ENCODE measurements around the gene OR1M1.

Gene OR1M1

DNA sequence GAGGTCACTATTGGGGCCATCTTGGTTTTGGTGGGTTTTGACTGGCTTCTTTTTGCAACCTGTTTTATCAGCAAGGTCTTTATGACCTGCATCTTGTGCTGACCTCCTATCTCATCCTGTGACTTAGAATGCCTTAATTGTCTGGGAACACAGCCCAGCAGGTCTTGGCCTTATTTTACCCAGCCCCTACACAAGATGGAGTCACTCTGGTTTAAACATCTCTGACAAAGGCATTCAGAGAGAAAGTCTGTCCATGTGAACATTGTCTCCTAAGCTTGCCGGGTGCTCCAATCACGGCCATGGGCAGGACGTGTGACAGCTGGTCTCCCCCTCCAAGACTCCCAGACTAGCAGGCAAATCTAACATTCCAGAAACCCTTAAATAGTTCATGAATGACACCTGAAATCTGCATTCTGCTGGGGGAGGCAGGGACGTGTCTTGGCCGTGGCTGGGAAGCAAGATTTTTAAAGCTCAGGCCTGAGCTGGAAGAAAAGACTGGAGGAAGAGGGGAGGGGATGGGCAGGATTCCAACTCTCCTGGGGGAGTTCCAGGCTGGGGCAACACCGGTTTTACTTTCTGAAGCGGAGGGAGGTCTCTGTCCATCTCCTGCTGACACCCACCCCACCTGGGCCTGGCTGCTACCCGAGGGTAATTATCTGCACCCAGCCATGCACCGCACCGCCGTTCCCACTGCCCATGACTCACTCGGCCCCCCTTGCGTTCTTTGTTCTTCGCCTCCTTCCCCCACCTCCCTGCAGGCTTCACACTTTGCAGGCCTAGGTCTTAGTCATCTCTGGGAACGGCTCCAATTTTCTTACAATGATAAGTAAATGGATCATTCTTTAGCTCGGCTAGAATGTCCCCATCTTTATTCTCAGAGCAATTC lies 11.6 kb upstream of the OR1M1 start:
- no peak for DNase-seq

DNA sequence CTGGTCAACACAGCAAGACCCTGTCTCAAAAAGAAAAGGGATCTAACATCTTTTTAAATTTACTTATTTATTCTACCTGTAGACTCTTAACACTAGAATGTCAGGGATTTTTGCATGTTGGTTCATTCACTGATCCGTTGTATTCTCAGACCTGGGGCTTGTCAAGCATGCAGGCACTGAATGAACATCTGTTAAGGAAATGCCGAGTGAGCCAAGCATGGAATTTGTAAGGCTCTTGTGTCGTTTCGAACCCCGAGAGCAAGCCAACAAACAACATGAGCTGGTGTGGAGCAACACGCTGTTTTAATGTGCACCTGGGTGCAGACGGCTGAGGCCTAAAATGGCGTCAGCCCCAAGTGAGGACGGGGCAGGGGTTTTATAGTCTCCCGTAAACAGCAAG lies 10.0 kb upstream of the OR1M1 start:
- DNase-seq = no peak

DNA sequence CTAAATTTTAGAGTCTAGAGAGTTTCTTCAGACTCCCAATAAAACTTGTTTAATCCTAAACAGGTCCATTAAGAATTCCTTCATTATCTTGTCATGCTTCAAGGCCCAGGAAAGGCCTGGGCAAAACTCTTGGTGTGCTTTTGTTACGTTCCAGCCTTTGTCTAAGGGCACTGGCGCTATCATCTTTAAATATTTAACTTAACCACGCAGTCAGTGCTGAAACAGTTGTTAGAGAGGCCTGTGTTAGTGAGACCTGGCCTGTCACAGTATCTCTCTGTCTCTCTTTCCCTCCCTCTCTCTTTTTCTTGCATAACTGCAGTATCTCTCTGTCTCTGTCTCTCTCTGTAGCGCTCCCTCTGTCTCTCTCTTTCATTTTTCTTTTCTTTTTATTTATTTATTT lies 8.2 kb upstream of the OR1M1 start:
- no peak for DNase-seq

DNA sequence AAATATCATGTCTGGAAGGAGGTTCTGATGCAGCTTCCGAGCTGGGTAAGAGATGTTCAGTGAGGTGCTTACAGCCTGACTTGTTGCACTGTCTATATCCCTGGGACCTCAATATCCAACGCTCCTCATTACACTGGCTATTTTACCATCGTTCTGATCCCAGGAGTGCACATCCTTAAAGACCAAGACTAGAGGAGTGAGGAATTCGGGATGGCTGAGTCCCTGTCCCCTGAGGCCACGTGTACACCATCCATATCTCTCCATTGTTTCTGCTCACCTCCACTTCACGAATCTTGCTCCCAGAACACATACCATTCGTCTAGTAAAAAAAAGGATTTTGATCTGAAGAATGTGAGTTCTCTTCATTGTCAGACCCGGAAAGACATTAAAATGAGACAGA lies 20.5 kb downstream of the OR1M1 start, which contains the start of gene OR7G2:
OR7G2 (minus strand) TSS at position 101 of the 400 bp plus-strand sequence. CDS start 4,232 bp downstream, outside the sequence.
- no peak for DNase-seq

DNA sequence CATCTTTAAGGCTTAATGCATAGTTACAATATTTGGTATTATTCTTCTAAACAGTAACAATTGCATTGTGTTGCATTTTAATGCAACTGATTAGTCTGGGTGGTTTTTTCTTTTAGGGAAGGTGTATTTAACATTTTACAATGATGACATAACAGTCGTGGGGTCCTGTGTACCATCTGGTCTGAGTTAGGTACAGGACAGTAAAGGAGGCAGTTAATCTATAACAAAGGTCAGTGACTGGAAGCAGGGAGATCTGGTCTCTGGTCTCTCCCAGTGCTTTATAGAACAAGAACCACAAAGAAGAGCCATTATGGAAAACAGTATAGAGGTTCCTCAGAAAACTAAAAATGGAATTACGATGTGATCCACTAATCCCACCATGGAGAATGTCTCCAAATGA lies 23.1 kb downstream of the OR1M1 start:
- no peak for DNase-seq

DNA sequence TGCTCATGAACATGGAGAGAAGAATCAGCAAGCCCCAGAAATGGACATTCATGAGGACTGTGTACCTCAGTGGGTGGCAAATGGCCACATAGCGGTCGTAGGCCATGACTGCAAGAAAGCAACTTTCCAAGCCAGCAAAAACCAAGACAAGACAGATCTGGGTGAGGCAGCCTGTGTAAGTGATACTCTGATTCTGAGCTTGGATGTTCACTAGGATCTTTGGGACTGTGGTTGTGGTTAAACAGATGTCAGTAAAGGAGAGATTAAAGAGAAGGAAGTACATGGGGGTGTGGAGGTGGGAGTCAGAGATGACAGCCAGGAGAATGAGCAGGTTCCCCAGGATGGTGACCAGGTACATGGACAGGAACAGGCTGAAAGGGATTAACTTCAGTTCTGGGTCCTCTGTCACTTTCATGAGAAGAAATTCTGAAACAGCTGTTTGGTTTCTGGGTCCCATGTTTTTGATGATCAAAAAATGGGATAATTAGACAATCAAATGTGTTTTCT lies 28.5 kb downstream of the OR1M1 start, which contains the start of gene OR7G1:
OR7G1 (minus strand) TSS at position 457 of the 507 bp plus-strand sequence; CDS start at position 457, 0 bp downstream.
- no peak for DNase-seq

DNA sequence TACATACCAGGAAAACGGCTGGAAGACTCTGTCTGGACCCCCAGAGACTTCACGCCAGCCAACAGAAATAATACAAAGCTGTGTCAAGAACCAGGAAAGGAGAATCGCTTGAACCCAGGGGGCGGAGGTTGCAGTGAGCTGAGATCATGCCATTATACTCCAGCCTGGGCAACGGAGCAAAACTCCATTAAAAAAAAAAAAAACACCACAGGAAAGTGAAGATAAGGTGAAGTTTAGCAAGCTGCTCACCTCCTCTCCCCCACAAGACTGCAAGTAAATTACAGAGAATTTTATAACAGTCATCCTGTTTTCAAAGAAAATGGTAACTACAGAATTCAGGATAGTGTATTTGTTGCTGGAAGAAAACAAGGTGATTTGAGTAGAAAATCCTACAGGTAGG lies 29.7 kb downstream of the OR1M1 start:
- no peak for DNase-seq

DNA sequence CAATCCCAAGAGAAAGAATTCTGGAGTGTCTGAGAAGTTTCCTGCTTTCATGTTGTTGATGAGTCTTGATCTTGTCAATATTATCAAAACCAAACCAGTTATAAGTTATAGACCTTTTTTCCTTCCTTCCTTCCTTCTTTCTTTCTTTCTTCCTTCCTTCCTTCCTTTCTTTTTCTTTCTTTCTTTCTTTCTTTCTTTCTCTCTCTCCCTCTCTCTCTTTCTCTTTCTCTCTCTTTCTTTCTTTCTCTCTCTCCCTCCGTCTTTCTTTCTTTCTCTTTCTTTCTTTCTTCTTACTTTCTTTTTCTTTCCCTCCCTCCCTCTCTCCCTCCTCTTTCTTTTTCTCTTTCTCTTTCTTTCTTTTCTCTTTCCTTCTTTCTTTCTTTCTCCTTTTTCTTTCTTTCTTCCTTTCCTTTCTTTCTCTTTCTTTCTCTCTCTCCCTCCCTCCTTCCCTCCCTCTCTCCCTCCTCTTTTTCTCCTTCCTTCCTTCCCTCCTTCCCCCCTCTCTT lies 40.1 kb downstream of the OR1M1 start, which contains the start of gene OR7G3:
OR7G3 (minus strand) TSS at position 51 of the 506 bp plus-strand sequence; CDS start at position 51, 0 bp downstream.
- DNase-seq = no peak

DNA sequence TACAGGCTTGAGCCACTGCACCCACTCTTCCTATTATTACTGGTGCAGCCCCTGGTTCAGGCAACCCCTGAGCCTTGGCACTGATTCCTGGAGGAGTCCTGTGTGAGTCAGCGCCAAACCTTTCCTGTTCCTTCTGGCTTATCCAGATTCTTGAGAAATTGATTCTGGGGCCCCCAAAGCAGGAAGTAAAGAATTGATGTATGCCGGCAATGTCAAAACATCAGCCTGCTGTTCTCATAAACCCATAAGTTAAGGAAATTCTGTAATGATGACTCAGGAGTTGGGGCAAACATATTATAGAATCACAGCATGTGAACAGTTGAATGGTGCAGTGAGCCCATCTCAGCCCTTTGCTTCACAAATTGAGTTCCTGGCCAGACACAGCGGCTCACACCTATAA lies 41.3 kb downstream of the OR1M1 start:
- no peak for DNase-seq

DNA sequence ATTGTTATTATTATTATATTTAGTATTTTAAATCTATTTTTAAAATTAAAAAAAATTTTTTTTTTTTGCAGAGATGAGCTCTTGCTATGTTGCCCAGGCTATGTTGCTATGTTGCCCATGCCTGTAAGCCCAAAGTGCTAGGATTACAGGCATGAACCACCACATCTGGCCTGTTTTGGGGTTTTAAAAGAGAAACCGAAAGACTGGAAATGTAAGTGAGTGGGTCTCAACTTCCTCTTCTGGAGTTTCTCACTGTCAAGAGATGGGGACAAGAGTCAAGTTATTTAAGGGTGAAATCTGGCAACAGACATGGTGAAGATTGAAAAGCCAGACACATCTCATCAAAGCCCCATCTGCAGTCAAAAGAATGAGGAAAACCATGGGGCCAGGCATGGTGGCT lies 44.1 kb downstream of the OR1M1 start:
- no peak for DNase-seq

DNA sequence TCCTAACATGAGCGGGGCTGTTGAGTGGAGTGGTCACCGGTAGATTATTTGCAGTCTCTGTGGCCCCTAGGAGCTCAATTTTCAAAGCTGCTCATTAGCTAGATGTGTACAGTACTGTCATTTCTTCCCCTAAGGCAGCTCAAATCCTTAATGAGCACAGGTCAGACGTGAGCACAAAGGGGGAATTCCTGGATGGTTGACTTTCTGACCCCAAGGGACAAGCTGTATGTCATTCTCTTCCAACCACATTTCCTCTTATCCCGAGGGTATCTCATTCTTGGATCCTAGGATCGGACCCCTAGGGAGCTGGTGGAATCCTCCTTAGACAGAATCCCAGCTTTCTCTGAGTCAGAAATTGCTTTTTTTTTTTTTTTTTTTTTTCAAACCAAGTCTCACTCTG lies 45.6 kb downstream of the OR1M1 start:
- DNase-seq = no peak

DNA sequence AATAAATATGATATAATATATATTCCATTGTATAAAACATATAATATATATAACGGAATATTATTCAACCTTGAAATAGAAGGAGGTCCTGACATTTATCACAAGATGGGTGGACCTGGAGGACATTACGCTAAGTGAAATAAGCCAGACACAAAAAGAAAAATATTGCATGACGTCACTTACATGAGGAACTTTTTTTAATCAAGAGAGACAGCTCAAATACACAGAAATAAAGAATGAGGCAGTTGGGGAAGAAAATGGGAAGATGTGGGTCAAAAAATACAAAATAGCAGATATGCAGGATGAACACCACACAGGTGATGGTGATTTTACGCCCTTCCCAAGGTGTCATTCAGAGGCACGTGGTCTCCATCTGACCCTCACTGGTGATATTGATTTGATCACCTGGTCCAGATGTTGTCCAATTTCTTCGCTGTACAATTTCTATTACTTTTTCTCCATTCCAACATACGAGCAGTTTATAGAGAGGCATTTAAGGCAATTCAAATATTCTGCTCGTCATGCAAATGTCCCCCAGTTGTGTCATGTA lies 52.8 kb downstream of the OR1M1 start:
- DNase-seq = no peak

DNA sequence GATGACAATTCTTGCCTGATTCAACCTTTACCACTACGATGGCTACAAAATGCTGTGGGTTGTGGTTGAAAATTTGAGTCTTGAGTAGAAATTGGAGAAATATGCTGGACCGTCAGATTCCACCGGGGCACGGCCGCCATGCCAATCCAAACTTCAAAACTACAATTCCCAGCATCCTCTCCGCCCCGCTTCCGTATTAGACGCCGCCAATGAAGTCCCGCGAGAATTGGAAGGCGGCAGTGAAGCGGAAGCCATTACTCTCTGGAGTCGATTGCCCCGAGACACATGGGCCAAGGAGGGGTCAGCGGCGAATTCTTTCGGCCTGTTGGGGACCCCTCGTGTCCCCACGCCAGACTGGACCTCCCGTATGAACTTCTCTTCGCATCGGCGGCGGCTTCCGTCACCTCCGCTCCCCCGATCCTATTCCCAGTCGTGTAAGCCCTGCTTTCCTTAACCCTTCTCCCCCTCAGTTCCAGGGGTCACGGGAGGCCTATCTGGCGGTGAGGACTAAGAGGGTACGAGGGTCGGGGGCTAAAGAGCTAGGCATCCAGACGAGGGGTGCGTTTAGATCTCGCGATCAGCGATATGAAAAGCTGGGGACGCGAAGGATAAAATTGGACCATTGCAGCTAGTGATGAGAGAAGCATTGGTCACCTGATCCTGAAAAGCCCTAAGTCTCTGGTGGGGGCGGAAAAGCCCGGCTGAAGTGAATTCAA lies 53.5 kb downstream of the OR1M1 start, which contains the start of gene ZNF317:
ZNF317 (plus strand) TSS at position 239 of the 716 bp plus-strand sequence. CDS start 15,620 bp downstream, outside the sequence.
- peak; percentile 88 for DNase-seq

DNA sequence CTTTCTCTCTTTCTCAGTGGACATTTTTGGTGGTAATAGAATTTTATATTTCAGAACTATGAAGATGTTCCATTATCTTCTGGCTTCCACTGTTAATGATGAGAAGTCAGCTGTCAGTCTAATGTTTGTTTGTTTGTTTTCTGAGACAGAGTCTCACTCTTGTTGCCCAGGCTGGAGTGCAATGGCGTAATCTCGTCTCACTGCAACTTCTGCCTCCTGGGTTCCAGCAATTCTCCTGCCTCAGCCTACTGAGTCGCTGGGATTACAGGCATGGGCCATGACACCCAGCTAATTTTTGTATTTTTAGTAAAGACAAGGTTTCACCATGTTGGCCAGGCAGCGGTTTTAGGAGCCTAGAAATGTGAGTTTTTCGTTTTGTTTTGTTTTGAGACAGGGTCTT lies 58.1 kb downstream of the OR1M1 start:
- DNase-seq = no peak
